ENCODE data around the gene HYLS1.

HYLS1 gene

GRCh38 chr11:125925247-125925740, 37.8 kb downstream of the HYLS1 start:
- Histone ChIP-seq H3K36me3 (ENCODE audit: insufficient read depth, low read length) (no peaks in the 10 kb centered on the region), H3K4me2 (ENCODE audit: low read length) (no peak overlapping the region), H3K9ac (ENCODE audit: low read length) (no peak overlapping the region), H3K27ac (ENCODE audit: low read depth, low read length, poor library complexity, severe bottlenecking) (no peak overlapping the region), H3F3A (ENCODE audit: insufficient read depth, low read length) (no peaks in the 10 kb centered on the region), H3K27me3 (ENCODE audit: insufficient read depth, low read length) (no peaks in the 10 kb centered on the region), H3K9me3 (ENCODE audit: low read length) (no peaks in the 10 kb centered on the region), H2AFZ (ENCODE audit: low read length) (no peak overlapping the region), H3K4me3 (ENCODE audit: low read depth, low read length, poor library complexity, severe bottlenecking) (no peak overlapping the region), H4K20me1 (ENCODE audit: insufficient read depth, low read length) (no peaks in the 10 kb centered on the region), H3K4me1 (ENCODE audit: insufficient read depth, low read length, severe bottlenecking) (no peaks in the 10 kb centered on the region), H3K9me2 (ENCODE audit: low read depth, low read length) (no peaks in the 10 kb centered on the region), H3K79me2 (ENCODE audit: insufficient read depth, low read length) (no peaks in the 10 kb centered on the region)
- TF ChIP-seq, protein P1, sequence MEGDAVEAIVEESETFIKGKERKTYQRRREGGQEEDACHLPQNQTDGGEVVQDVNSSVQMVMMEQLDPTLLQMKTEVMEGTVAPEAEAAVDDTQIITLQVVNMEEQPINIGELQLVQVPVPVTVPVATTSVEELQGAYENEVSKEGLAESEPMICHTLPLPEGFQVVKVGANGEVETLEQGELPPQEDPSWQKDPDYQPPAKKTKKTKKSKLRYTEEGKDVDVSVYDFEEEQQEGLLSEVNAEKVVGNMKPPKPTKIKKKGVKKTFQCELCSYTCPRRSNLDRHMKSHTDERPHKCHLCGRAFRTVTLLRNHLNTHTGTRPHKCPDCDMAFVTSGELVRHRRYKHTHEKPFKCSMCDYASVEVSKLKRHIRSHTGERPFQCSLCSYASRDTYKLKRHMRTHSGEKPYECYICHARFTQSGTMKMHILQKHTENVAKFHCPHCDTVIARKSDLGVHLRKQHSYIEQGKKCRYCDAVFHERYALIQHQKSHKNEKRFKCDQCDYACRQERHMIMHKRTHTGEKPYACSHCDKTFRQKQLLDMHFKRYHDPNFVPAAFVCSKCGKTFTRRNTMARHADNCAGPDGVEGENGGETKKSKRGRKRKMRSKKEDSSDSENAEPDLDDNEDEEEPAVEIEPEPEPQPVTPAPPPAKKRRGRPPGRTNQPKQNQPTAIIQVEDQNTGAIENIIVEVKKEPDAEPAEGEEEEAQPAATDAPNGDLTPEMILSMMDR (IDR thresholded peaks at IDR 0.05; ENCODE audit: low read length), result no peak
- no peak for TF ChIP-seq EZH2 (IDR thresholded peaks at IDR 0.05; ENCODE audit: borderline replicate concordance, low read length)

- no peak overlapping the region for H3K27ac ChIP-seq (ENCODE audit: low read depth, low read length, poor library complexity, severe bottlenecking)
- H3K4me1 ChIP-seq (ENCODE audit: insufficient read depth, low read length, severe bottlenecking), result no peaks in the 10 kb centered on the region
- no peaks in the 10 kb centered on the region for H3K79me2 ChIP-seq (ENCODE audit: insufficient read depth, low read length)
- no peaks in the 10 kb centered on the region for H3K9me3 ChIP-seq (ENCODE audit: low read length)
- no peaks in the 10 kb centered on the region for H3K36me3 ChIP-seq (ENCODE audit: insufficient read depth, low read length)
- H3K4me2 ChIP-seq (ENCODE audit: low read length), result no peak overlapping the region
- no peaks in the 10 kb centered on the region for H3K27me3 ChIP-seq (ENCODE audit: insufficient read depth, low read length)
- H3K9me2 ChIP-seq (ENCODE audit: low read depth, low read length), result no peaks in the 10 kb centered on the region
- no peaks in the 10 kb centered on the region for H3F3A ChIP-seq (ENCODE audit: insufficient read depth, low read length)
- TF ChIP-seq, protein P1 (IDR thresholded peaks at IDR 0.05; ENCODE audit: low read length), result no peak
- TF ChIP-seq EZH2 (IDR thresholded peaks at IDR 0.05; ENCODE audit: borderline replicate concordance, low read length), result no peak
- H3K4me3 ChIP-seq (ENCODE audit: low read depth, low read length, poor library complexity, severe bottlenecking), result no peak overlapping the region
- H4K20me1 ChIP-seq (ENCODE audit: insufficient read depth, low read length), result no peaks in the 10 kb centered on the region
- H3K9ac ChIP-seq (ENCODE audit: low read length), result no peak overlapping the region
- H2AFZ ChIP-seq (ENCODE audit: low read length), result no peak overlapping the region
These were observed 38.3 kb downstream of the HYLS1 start for GRCh38 chr11:125925804-125926203.

- Histone ChIP-seq H3K79me2 (ENCODE audit: insufficient read depth, low read length) (no peaks in the 10 kb centered on the region), H3K9me3 (ENCODE audit: low read length) (no peaks in the 10 kb centered on the region), H3K27ac (ENCODE audit: low read depth, low read length, poor library complexity, severe bottlenecking) (no peak overlapping the region), H3K36me3 (ENCODE audit: insufficient read depth, low read length) (no peaks in the 10 kb centered on the region), H3K4me3 (ENCODE audit: low read depth, low read length, poor library complexity, severe bottlenecking) (no peak overlapping the region), H3K9ac (ENCODE audit: low read length) (no peak overlapping the region), H3K9me2 (ENCODE audit: low read depth, low read length) (no peaks in the 10 kb centered on the region), H3K27me3 (ENCODE audit: insufficient read depth, low read length) (no peaks in the 10 kb centered on the region), H3K4me1 (ENCODE audit: insufficient read depth, low read length, severe bottlenecking) (no peaks in the 10 kb centered on the region), H3K4me2 (ENCODE audit: low read length) (no peak overlapping the region), H4K20me1 (ENCODE audit: insufficient read depth, low read length) (no peaks in the 10 kb centered on the region), H2AFZ (ENCODE audit: low read length) (no peak overlapping the region), H3F3A (ENCODE audit: insufficient read depth, low read length) (no peaks in the 10 kb centered on the region)
- TF ChIP-seq, protein P1 (IDR thresholded peaks at IDR 0.05; ENCODE audit: low read length), result no peak
- TF ChIP-seq EZH2 (IDR thresholded peaks at IDR 0.05; ENCODE audit: borderline replicate concordance, low read length), result no peak
These were observed 39.2 kb downstream of the HYLS1 start for GRCh38 chr11:125926682-125927081.

Data from OCI-LY1 (cell line).